GM04503 (cell line): ENCODE data around the gene FKBP9.
"Not testable (repeated sequence)": the region's sequence is repeated elsewhere in the genome, so short reads cannot be mapped to it uniquely, and the experiment has no call there.

Experiments used
- DNase-seq: peaks from one replicate; pipeline ENCODE4 v3.0.0-alpha.2; 2012; ENCODE audit warnings: low read depth

Gene FKBP9

DNA sequence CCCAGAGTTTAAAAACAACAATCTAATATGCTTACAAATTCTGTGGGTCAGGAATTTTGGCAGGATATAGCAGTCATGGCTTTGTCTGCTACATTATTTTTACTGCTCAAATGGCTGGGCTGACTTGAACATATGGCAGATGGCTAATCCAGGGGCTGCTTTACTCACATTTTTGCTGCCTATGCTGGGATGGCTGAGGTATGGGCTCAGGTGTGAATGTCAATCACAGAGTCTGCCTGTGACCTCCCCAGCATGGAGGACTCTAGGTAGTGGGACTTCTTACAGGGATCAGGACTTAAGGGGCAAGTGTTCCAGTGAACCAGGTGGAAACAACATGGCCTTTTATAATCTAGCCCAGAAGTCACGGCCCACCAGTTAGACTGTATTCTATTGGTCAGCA, 4.4 kb upstream of the FKBP9 start:
- no peak for DNase-seq

- peak; percentile 41 for DNase-seq
These were observed 1.1 kb downstream of the FKBP9 start for GRCh38 chr7:32958046-32959025.

DNA sequence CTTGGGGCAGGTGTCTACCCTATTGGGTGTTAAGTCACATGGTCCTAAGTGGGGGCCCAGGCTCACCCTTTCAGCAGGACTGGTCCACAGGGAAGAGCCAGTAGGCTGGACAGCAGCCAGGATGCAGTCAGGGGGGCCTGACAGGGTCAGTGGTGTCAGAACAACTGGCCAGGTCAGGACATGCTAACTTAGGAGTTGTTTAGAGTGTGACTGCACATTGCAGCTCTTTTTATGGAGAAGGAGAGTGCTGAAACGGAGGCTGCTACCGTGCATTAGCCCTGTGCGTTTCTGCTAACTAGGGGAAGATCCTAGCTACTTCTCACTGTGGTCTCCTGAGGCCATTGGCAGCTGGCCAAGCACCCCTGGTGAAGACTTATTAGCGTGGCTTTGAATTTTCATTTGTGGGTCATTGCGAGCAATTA, 6.7 kb downstream of the FKBP9 start:
- not testable (repeated sequence) for DNase-seq

DNA sequence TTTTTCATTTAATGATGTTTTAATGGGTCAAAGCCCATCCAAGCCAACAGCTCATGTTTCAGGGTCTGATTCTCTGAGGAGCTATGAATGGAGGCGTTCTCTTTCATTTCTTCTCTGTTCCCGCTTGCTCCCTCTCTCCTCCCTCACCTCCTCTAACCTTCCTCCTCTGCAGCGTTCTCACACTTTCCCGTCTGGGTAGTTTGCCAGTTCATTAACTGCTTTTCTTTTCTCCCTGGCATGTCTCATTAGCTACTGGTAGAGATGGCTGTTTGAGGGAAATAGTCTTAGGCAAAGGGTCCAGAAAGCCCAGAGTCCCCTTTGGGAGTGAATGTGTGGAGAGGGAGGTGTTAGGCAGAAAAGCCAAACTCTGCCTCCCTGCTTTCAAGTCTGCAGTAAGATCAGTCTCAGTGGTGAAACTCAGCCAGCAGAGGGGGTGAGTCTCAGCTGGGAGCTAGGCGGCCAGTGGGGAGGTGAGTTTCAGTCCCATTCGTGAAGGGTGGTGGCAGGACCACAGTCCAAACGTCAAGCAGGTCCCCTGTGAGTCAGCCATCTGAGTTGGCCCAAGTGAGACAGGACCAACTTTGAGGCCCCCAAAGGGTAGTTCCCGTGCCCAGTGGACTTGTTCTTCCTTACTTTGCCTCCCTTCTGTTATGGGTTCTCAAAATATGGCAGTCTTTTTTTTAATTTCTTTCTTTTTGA, 7.4 kb downstream of the FKBP9 start:
- not testable (repeated sequence) for DNase-seq

DNA sequence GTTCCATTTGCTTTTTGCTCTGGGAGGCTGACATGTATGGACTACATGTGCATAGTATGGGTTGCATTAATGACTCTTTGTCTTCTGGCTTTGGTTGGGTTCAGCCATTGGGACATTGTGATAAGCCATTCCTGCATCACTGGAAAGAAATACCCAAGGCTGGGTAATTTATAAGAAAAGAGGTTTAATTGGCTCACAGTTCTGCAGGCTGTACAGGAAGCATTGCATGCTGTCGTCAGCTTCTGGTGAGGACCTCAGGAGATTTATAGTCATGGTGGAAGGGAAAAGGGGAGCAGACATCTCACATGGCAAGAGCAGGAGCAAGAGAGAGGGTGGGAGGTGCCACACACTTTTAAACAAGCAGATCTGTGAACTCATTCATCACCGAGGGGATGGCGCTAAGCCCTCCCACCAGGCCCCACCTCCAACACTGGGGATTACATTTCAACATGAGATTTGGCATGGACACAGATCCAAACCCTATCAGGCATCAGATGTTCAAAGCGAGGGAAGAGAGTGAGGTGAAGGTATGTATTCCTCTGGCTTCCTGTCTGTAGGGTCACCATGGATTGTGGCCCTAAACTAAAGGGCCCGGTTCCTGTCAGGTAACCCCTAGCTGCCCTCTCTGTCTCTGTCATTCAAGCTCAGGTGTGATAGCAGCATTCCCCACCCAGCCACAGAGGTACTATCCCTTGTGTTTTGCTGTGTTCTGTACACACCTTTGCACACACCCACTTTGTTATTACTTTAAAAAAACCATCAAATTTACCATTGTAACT, 9.4 kb downstream of the FKBP9 start:
- not testable (repeated sequence) for DNase-seq

GRCh38 chr7:32967268-32967582, 10.0 kb downstream of the FKBP9 start:
- not testable (repeated sequence) for DNase-seq

- DNase-seq: not testable (repeated sequence)
These were observed 14.7 kb downstream of the FKBP9 start for GRCh38 chr7:32971967-32972366.

DNA sequence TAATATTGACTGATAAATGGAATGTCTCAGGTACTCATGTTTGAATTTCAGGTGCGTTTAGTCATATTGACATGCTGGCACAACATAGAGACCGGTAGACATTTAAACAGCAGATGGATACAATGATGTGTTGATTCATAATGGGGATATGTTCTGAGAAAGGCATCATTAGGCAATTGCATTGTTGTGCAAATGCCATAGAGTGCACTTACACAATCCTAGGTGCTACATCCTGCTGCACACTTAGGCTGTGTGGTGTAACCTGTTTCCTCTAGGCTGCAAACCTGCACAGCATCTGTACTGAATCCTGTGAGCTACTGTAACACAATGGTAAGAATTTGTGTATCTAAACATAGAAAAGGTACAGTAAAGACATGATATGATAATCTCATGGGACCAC, 19.9 kb downstream of the FKBP9 start:
- not testable (repeated sequence) for DNase-seq

DNA sequence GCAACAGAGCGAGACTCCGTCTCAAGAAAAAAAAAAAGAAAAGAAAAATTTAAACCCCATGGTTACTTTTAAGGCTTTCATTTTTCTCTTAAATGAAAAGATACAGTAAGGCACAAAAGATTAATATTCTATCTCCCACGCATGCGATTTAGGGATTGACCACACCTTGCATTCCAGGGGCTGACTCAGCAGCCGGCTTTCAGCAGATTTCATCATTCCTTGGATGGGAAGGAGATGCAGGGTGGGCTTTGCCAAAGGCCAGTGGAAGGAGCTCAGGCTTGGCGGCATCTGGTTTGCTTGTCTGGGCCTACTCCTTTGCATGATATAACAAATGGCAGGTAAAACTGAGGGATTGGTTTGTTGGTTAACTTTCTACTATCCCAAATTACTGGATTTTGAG, 22.0 kb downstream of the FKBP9 start:
- peak; percentile 74 for DNase-seq

DNA sequence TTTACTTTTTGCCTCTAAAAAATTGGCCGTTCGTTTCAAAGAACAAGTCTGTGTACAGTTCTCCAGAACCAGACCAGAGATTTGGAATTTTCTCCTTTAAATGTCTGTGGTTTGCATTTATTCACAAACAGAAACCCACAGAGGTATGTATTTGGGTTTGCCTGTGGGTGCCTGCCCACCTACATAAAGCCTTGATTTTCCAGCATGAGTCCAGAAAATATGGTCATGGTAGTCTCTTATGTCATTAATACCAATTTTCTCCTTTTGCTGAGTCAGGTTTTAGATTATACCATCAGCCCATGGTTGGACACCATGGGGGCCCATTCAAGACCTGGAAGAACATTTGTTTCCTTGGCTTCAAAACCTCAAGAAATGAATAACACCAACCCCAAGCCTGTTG, 22.7 kb downstream of the FKBP9 start:
- not testable (repeated sequence) for DNase-seq

- not testable (repeated sequence) for DNase-seq
These were observed 30.9 kb downstream of the FKBP9 start for GRCh38 chr7:32988148-32988547.

DNA sequence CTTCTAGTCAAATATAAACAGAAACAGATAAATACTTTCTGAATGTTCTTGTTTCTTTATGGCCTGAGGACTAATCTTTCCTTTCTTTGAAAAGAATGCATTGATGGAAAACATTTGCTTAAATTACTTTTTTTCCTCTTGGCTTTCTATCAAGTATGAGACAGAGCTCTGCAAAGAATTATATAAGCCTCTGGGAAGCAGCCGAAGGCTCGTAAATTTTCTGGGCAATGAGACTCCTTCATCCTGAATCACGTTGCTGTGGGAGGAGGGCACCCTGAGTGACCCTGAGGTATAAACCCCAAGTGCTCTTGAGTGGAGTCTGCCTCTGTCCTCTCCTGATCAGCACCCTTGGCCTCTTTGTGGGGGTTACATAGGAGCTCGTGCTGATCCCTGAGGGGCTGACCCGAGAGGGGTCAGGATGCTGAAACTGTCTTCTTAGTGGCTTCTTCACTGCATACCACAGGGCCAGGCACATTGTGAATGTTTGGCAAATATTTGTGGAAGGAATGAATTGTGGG, 33.9 kb downstream of the FKBP9 start:
- DNase-seq: peak; percentile 74

- not testable (repeated sequence) for DNase-seq
These were observed 34.9 kb downstream of the FKBP9 start for GRCh38 chr7:32991975-32992700.

GRCh38 chr7:32992750-32993149, 35.5 kb downstream of the FKBP9 start:
- not testable (repeated sequence) for DNase-seq

- not testable (repeated sequence) for DNase-seq
These were observed 40.7 kb downstream of the FKBP9 start for GRCh38 chr7:32997956-32998355.

DNA sequence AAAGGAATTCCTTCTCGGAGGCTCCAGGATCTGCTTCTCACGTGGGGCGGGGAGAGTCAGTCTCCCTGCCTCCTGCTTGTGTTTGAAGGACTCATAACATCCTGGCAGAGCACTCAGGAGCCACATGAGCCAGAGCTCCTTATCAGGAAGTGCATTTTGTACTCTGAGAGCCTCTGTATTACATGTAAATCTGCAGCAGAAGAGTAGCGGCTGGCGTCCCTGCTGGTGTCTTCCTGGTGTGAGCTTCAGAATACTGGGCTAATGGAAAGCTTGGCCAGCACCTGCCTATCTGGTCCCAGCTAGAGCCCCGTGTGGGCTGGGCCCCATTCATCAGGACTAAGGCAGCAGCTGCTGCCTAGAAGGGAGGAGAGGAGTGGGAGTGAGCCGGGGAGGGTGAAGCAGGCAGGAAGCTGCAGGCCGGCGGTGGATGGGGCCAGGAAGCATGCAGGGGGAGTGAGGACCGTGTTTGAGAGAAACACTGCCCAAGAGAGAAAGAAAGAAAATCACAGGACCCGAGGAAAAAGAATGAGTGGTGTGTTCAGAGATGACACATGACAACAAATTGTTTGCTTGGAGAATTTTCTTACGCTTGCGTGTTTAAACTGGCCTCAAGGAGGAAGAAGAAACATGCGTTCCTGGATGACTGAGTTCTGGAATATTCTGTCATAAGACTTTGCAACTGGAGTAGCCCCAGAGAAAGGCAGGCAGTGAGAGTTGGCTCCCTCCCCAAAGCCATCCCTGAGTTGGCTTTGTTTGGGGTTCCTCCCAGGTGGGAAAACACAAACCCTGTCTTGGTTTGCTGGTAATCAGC, 41.3 kb downstream of the FKBP9 start:
- peak; percentile 61 for DNase-seq

DNA sequence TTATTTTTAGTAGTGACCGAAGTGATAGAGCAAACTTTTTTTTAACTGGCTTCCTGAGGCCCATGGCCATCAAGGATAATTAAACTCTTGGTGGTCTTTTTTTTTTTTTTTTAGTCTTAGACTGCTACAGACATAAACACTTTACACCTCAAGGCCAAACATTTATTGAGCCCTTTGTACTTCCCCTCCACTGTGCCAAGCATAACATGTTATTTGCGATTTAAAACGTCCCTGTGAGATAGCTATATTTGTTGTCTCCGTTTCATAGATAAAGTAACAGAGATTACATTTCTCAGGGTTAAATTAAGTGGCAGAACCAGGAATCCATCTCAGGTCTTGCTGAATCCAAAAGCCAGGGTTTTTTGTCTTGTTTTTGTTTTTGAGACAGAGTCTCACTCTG, 42.1 kb downstream of the FKBP9 start:
- not testable (repeated sequence) for DNase-seq

DNA sequence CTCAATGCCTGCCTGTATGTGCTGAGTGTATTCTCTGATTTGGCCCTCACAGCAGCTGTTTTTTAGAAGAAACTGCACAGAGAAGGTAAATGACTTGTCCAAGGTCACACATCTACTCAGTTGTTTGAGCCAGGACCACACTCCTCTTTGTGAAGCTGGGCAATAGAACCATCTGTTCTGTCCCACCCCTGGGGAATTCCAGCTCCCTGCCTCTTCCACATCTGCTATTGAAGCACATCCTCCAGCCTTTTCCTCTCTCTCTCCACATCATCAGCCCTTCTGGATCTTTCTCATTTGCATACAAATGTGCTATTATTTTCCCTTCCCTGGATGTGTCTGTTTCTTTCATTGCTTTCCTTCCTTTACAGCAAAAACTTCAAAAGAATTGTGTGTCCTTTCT, 45.9 kb downstream of the FKBP9 start:
- DNase-seq: not testable (repeated sequence)

DNA sequence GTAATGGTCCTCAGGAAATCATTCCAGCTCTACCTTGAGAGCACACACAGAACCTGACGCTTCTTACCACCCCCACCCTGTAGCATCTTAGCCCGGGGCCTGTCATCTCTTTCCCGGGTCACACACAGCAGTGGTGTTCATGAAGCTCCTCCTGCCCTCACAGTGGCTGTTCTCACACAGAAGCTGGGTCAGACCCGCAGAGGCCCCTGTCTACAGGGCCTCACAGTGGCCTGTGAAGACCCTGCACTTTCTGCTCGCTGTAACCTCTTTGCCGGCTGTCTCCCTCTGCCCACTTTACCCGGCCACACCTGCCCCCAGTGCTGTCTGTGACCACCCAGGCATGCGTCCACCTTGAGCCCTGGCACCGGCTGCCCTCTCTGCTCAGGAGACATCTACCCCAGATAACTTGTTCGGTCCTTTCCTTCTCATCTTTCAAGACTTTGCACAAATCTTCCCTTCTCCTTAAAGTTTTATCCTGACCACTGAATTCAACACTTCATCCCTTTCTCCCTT, 46.9 kb downstream of the FKBP9 start:
- DNase-seq: not testable (repeated sequence)

GRCh38 chr7:33005193-33005592, 48.0 kb downstream of the FKBP9 start:
- not testable (repeated sequence) for DNase-seq
